HG03342 (cell line): Measurements from ENCODE around the gene HACD4.
"Not testable (repeated sequence)": the region's sequence is repeated elsewhere in the genome, so short reads cannot be mapped to it uniquely, and the experiment has no call there.

Source experiments
- ATAC-seq: cut with Tn5 transposase; IDR thresholded peaks from one replicate; pipeline ENCODE4 v1.9.1; 2021; ENCODE audit warnings: mild to moderate bottlenecking, moderate library complexity; ENCODE audit not compliant: unreplicated experiment

The HACD4 gene

GRCh38 chr9:20973246-20973947 lies 58.0 kb downstream of the HACD4 start:
- ATAC-seq, result not testable (repeated sequence)

DNA sequence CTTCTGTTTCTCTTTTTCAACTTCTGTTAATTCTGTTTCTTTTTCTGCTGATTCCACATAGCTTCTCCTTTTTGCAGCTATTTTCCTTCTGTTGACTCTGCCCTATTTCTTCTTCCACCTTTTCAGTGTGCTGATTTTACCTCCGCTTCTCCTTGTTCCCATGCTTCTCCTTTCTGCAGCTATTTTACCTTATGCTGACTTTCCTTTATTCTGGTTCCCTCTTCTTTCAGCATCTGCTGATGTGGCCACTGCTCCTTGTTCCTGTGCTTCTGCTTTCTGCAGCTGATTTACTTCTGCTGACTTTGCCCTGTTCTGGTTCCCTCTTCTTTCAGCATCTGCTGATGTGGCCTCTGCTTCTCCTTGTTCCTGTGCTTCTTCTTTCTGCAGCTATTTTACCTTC lies 58.8 kb downstream of the HACD4 start:
- ATAC-seq, result no peak

GRCh38 chr9:20962536-20963225 lies 68.8 kb downstream of the HACD4 start:
- no peak for ATAC-seq

DNA sequence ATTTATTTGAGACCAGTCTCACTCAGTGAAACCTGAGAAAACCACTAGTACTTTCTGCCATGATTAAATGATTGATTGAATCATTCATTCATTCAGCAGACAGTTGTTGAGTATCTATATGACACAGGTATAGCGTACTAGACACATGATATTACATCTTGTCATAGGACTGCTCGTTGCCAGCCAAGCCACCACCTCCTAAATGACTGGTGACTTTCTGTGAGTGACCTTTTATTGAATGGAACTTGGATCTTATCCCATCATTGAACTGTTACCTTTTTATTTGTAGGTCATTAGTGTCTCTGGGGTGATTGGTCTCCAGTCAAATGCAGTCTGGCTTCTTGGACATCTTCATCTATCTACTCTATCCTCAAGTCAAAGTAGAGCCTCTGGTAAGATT lies 80.7 kb downstream of the HACD4 start:
- ATAC-seq, result no peak
